ENCODE measurements around the gene NHEJ1. TPM values are rescaled to one million over a fixed set of nuclear protein-coding genes. Genes with fewer than 3 reads are reported as not detected.

NHEJ1 gene
- total and polyA plus RNA-seq, 4 donors = 6.1 to 13.5 (median 9.9) TPM

- TF ChIP-seq REST (IDR thresholded peaks at IDR 0.05) (no peak), TAF1 (conservative IDR thresholded peaks at IDR 0.05) (no peak)
- TF ChIP-seq, protein P1, sequence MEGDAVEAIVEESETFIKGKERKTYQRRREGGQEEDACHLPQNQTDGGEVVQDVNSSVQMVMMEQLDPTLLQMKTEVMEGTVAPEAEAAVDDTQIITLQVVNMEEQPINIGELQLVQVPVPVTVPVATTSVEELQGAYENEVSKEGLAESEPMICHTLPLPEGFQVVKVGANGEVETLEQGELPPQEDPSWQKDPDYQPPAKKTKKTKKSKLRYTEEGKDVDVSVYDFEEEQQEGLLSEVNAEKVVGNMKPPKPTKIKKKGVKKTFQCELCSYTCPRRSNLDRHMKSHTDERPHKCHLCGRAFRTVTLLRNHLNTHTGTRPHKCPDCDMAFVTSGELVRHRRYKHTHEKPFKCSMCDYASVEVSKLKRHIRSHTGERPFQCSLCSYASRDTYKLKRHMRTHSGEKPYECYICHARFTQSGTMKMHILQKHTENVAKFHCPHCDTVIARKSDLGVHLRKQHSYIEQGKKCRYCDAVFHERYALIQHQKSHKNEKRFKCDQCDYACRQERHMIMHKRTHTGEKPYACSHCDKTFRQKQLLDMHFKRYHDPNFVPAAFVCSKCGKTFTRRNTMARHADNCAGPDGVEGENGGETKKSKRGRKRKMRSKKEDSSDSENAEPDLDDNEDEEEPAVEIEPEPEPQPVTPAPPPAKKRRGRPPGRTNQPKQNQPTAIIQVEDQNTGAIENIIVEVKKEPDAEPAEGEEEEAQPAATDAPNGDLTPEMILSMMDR (IDR thresholded peaks at IDR 0.05; ENCODE audit: low read depth, low read length, missing input control) = no peak
These were observed 28.9 kb downstream of the NHEJ1 start (continued) for GRCh38 chr2:219131744-219132143.

GRCh38 chr2:219131327-219131726 lies 29.3 kb downstream of the NHEJ1 start:
- 43% methylated on average over 3 of the region's 3 CpGs for WGBS
- H3K4me1 ChIP-seq (ENCODE audit: control insufficient read depth in 4 of 4, insufficient read depth in 4 of 4, low read length in 3 of 4) = peaks cover 14 to 29% (median 18%) of the 10 kb centered on the region in 4 donors
- H3K9me3 ChIP-seq (ENCODE audit: control insufficient read depth in 4 of 4, low read length in 3 of 4) = no peaks in the 10 kb centered on the region
- no peak overlapping the region for H3K9ac ChIP-seq (ENCODE audit: low read depth in 1 of 2, low read length in 2 of 2)
- DNase-seq (ENCODE audit: low spot score) = no peak
- no peaks in the 10 kb centered on the region for H3K27me3 ChIP-seq (ENCODE audit: control insufficient read depth in 4 of 4, insufficient read depth in 4 of 4, low read length in 3 of 4)
- no peak overlapping the region for H3K4me3 ChIP-seq (ENCODE audit: low read depth in 1 of 3, low read length in 3 of 3)
- H3K36me3 ChIP-seq (ENCODE audit: control insufficient read depth in 4 of 4, insufficient read depth in 3 of 4, low read depth in 1 of 4, low read length in 3 of 4) = no peaks in the 10 kb centered on the region
- TF ChIP-seq RXRA (IDR thresholded peaks at IDR 0.05) = no peak
- TF ChIP-seq FOXA2 (IDR thresholded peaks at IDR 0.05) = no peak
- TF ChIP-seq RAD21 (IDR thresholded peaks at IDR 0.05) = no peak
- TF ChIP-seq EGR1 (IDR thresholded peaks at IDR 0.05; ENCODE audit: low read depth in 2 of 2) = no peak
- TF ChIP-seq GABPA (IDR thresholded peaks at IDR 0.05 in 1 of 2, conservative IDR thresholded peaks at IDR 0.05 in 1 of 2) = no peak
- TF ChIP-seq SP1 (IDR thresholded peaks at IDR 0.05) = no peak
- TF ChIP-seq FOXA1 (IDR thresholded peaks at IDR 0.05) = no peak
- TF ChIP-seq, protein P2, sequence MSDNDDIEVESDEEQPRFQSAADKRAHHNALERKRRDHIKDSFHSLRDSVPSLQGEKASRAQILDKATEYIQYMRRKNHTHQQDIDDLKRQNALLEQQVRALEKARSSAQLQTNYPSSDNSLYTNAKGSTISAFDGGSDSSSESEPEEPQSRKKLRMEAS (IDR thresholded peaks at IDR 0.05) = no peak
- TF ChIP-seq HNF4G (IDR thresholded peaks at IDR 0.05) = no peak
- no peak for TF ChIP-seq JUND (IDR thresholded peaks at IDR 0.05)
- TF ChIP-seq NR2F2 (IDR thresholded peaks at IDR 0.05) = no peak
- TF ChIP-seq, protein P1 (IDR thresholded peaks at IDR 0.05; ENCODE audit: low read depth, low read length, missing input control) = no peak
- TF ChIP-seq HNF4A (conservative IDR thresholded peaks at IDR 0.05) = no peak
- TF ChIP-seq YY1 (IDR thresholded peaks at IDR 0.05) = no peak
- no peak overlapping the region for H3K27ac ChIP-seq (ENCODE audit: low read depth in 1 of 2, low read length in 2 of 2)
